Glutamatergic neuron (in vitro differentiated cells): ENCODE results near the gene MYOG. TPM values are rescaled to one million over a fixed set of nuclear protein-coding genes. Genes with fewer than 3 reads are reported as not detected.

Experiments used
- DNase-seq: peaks from one replicate; pipeline ENCODE4 v3.0.0; 2022
- H3K27ac Mint-ChIP-seq: one replicate; pipeline ENCODE4 v1.8.0; 2020; ENCODE audit warnings: mild to moderate bottlenecking, mixed read lengths, inconsistent platforms; ENCODE audit not compliant: unreplicated experiment
- H3K27me3 Mint-ChIP-seq: one replicate; pipeline ENCODE4 v1.8.0; 2020; ENCODE audit warnings: mild to moderate bottlenecking, moderate library complexity, mixed read lengths, inconsistent platforms; ENCODE audit not compliant: unreplicated experiment
- H3K36me3 Mint-ChIP-seq: one replicate; pipeline ENCODE4 v1.8.0; 2020; ENCODE audit warnings: mild to moderate bottlenecking, mixed read lengths, inconsistent platforms; ENCODE audit not compliant: unreplicated experiment
- H3K4me1 Mint-ChIP-seq: one replicate; pipeline ENCODE4 v1.8.0; 2020; ENCODE audit warnings: mild to moderate bottlenecking, low read depth, mixed read lengths, inconsistent platforms; ENCODE audit not compliant: unreplicated experiment
- H3K4me3 Mint-ChIP-seq: one replicate; pipeline ENCODE4 v1.8.0; 2020; ENCODE audit warnings: mild to moderate bottlenecking, mixed read lengths, inconsistent platforms; ENCODE audit not compliant: unreplicated experiment
- H3K9me3 Mint-ChIP-seq: one replicate; pipeline ENCODE4 v1.8.0; 2020; ENCODE audit warnings: mild to moderate bottlenecking, moderate library complexity, mixed read lengths, inconsistent platforms; ENCODE audit not compliant: unreplicated experiment
- total RNA-seq: library from RNA; stranded (reverse); fragmentation: NEBNext Ultra II Directional; extraction: Animal tissue kit (Norgen Biotek cat#: 25700); gene quantifications from one replicate; pipeline ENCODE4 v1.2.1, GENCODE V29; 2021; ENCODE audit not compliant: unreplicated experiment
- TF ChIP-seq, protein P1 (sequence below): fragments of 200-600 bp; sonication (generic); IDR thresholded peaks from one replicate; pipeline ENCODE4 v1.5.0; 2021; ENCODE audit not compliant: partially characterized antibody, unreplicated experiment

The MYOG gene
- total RNA-seq, 1 donor from 2014 or later: not detected

DNA sequence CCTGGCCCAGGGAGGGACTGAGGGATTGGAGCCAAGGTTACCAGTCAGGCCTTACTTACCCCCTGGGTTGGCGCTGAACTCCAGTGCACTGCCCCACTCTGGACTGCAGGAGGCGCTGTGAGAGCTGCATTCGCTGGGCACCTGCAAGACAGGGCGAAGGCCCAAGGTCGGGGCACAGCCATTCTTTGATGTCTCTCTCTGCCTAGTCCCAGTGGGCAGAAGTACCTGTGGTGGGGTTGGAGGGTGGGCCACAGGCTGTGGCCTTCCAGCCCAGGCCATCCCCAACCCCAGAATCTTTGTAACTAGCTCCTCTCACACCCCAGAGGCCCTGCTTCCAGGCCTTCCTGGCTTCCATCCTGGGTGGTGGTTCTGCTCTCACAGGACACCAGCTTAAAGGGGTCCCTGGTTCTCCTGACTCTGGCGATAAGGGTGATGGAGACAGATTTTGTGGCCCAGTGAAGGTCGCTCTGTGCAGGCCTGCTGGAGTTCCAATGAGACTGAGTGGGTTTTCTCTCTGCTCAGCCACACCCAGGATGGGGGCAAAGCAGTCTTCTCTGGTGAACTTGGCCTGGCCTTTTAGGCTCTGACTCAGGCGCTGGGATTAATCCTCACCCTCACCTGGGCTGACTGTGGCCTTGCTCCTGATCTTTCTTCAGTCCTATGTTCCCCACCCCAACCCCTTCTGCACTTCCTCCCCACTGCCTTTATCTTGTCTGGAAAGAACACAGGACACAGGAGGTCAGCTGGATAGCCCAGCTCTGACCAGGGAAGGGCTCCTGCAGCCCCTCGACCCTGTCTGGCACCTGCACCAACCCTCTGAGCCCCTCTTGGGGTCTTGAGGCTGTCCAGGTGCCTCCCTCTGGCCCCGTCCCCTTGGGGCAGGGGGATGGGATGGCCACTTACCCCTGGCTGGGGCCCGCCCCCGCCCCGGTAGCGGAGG is 954 bp downstream of the MYOG start:
- TF ChIP-seq, protein P1, sequence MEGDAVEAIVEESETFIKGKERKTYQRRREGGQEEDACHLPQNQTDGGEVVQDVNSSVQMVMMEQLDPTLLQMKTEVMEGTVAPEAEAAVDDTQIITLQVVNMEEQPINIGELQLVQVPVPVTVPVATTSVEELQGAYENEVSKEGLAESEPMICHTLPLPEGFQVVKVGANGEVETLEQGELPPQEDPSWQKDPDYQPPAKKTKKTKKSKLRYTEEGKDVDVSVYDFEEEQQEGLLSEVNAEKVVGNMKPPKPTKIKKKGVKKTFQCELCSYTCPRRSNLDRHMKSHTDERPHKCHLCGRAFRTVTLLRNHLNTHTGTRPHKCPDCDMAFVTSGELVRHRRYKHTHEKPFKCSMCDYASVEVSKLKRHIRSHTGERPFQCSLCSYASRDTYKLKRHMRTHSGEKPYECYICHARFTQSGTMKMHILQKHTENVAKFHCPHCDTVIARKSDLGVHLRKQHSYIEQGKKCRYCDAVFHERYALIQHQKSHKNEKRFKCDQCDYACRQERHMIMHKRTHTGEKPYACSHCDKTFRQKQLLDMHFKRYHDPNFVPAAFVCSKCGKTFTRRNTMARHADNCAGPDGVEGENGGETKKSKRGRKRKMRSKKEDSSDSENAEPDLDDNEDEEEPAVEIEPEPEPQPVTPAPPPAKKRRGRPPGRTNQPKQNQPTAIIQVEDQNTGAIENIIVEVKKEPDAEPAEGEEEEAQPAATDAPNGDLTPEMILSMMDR: peak; percentile 53
- no peaks in the 10 kb centered on the region for H3K36me3 Mint-ChIP-seq
- no peak for DNase-seq
- H3K27me3 Mint-ChIP-seq: peaks cover 13% of the 10 kb centered on the region
- peaks cover 11% of the 10 kb centered on the region for H3K4me1 Mint-ChIP-seq
- H3K4me3 Mint-ChIP-seq: no peak overlapping the region
- peaks cover 8% of the 10 kb centered on the region for H3K9me3 Mint-ChIP-seq
- no peak overlapping the region for H3K27ac Mint-ChIP-seq

DNA sequence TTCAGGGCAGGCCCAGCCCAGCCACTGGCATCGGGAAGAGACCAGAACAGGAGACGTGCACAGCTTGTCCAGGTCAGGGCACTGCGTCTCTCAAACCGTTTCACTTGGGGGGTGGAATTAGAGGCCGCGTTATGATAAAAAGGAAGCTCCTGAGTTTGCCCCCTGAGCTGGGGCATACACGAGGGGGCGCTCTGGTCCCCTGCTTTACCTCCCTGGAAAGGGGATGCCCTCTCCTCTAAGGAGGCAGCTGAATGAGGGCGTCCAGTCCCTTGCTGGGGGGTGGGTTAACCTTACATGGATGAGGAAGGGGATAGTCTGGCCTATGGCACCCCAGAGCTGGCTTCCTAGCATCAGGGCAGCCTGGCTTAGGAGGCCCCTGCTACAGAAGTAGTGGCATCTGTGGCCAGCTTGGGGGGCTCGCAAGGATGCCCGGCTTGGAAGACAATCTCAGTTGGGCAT is 2.3 kb downstream of the MYOG start:
- H3K36me3 Mint-ChIP-seq: no peaks in the 10 kb centered on the region
- no peak overlapping the region for H3K27ac Mint-ChIP-seq
- peaks cover 11% of the 10 kb centered on the region for H3K4me1 Mint-ChIP-seq
- peaks cover 6% of the 10 kb centered on the region for H3K9me3 Mint-ChIP-seq
- no peak overlapping the region for H3K4me3 Mint-ChIP-seq
- TF ChIP-seq, protein P1: no peak
- peaks cover 11% of the 10 kb centered on the region for H3K27me3 Mint-ChIP-seq
- no peak for DNase-seq

DNA sequence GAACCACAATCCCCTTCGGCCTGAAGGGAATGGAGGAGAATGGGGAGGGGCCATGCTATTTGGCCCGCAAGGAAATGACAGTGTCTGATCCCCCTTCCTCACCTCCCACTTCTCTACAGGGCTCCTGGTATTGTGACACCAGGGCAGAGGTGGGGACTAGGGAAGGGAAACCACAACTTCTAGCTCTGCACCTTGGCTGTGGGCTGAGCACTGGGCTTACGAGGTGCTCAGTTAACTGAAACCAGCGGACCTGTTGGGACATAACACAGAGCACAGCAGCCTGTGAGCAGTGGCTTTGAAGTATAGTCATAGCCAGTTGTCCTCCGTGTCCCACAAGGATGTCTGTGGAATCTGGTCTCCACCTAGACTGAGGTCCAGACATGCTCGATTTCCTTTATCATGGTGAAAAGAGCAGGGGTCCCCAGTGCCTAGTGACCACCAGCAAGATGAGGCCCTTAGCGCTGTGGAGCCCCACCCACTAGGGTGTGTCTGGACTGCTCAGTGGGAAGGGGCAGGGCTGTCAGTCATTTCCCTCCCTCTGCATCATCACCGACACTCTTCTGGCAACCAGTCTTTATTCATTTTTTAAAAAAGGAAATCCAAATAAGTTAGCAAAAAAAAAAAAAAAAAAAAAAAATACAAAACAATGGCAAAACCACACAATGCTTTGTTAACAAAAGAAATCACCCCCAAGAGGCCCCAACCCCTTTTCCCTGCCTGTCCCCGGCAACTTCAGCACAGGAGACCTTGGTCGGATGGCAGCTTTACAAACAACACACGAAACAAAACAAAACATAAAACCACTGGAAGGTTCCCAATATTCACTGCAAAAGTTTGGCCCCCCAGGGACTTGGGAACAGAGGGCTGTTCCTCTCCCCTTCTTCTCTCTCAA is 3.0 kb downstream of the MYOG start:
- no peak for DNase-seq
- H3K27ac Mint-ChIP-seq: no peak overlapping the region
- no peak overlapping the region for H3K4me3 Mint-ChIP-seq
- TF ChIP-seq, protein P1: no peak
- H3K27me3 Mint-ChIP-seq: peaks cover 7% of the 10 kb centered on the region
- peaks cover 11% of the 10 kb centered on the region for H3K4me1 Mint-ChIP-seq
- no peaks in the 10 kb centered on the region for H3K9me3 Mint-ChIP-seq
- H3K36me3 Mint-ChIP-seq: no peaks in the 10 kb centered on the region

DNA sequence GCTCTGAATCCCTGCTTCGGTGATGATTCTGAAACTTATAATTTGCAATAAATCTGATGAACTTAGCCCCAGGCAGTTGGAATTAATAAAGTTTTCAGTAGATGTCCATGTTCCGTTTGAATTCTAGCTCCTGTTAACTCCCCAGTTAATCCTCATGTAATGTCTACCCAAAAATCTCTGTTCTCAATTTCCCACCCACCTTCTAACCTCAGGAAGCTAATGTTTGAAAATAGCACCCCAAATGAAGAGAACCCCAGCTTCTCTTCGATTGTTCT is 3.6 kb downstream of the MYOG start:
- Mint-ChIP-seq H3K9me3 (no peaks in the 10 kb centered on the region), H3K36me3 (no peaks in the 10 kb centered on the region), H3K27me3 (peaks cover 7% of the 10 kb centered on the region), H3K4me3 (no peak overlapping the region), H3K27ac (no peak overlapping the region), H3K4me1 (peaks cover 11% of the 10 kb centered on the region)
- no peak for DNase-seq
- TF ChIP-seq, protein P1: no peak
